HEK293T (cell line): ENCODE measurements around the gene SSH2.

Experiments used
- ARNT ChIP-seq: fragments of 450-650 bp; IDR thresholded peaks from 2 replicates; pipeline ENCODE4 v1.6.1; 2017; ENCODE audit warnings: mild to moderate bottlenecking
- BHLHE40 ChIP-seq: fragments of 450-650 bp; IDR thresholded peaks from 2 replicates; pipeline ENCODE4 v1.6.1; 2016; ENCODE audit warnings: mild to moderate bottlenecking, moderate library complexity, borderline replicate concordance
- ELF4 ChIP-seq: fragments of 450-650 bp; IDR thresholded peaks from 2 replicates; pipeline ENCODE4 v1.6.1; 2017; ENCODE audit warnings: antibody characterized with exemption
- NFRKB ChIP-seq: fragments of 450-650 bp; IDR thresholded peaks from 2 replicates; pipeline ENCODE4 v1.6.1; 2016; ENCODE audit warnings: mild to moderate bottlenecking, moderate library complexity
- SP1 ChIP-seq: fragments of 450-650 bp; IDR thresholded peaks from 2 replicates; pipeline ENCODE4 v1.6.1; 2017
- ZNF384 ChIP-seq: fragments of 450-650 bp; IDR thresholded peaks from 2 replicates; pipeline ENCODE4 v1.6.1; 2016
- TF ChIP-seq, protein P1 (sequence below): fragments of 450-650 bp; IDR thresholded peaks from 2 replicates; pipeline ENCODE4 v1.6.1; 2016

GRCh38 chr17:29764748-29765147 lies 165.3 kb downstream of the SSH2 start:
- no peak for TF ChIP-seq ARNT
- no peak for TF ChIP-seq NFRKB
- no peak for TF ChIP-seq SP1
- no peak for TF ChIP-seq BHLHE40
- no peak for TF ChIP-seq ZNF384
- no peak for TF ChIP-seq ELF4
- TF ChIP-seq, protein P1, sequence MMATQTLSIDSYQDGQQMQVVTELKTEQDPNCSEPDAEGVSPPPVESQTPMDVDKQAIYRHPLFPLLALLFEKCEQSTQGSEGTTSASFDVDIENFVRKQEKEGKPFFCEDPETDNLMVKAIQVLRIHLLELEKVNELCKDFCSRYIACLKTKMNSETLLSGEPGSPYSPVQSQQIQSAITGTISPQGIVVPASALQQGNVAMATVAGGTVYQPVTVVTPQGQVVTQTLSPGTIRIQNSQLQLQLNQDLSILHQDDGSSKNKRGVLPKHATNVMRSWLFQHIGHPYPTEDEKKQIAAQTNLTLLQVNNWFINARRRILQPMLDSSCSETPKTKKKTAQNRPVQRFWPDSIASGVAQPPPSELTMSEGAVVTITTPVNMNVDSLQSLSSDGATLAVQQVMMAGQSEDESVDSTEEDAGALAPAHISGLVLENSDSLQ: no peak
